ENCODE data around the gene NEK1. TPM values are rescaled to one million over a fixed set of nuclear protein-coding genes. Genes with fewer than 3 reads are reported as not detected.

Gene NEK1
- total RNA-seq, 4 donors from 2014 or later, result 6.0 to 11.1 (median 6.7) TPM

DNA sequence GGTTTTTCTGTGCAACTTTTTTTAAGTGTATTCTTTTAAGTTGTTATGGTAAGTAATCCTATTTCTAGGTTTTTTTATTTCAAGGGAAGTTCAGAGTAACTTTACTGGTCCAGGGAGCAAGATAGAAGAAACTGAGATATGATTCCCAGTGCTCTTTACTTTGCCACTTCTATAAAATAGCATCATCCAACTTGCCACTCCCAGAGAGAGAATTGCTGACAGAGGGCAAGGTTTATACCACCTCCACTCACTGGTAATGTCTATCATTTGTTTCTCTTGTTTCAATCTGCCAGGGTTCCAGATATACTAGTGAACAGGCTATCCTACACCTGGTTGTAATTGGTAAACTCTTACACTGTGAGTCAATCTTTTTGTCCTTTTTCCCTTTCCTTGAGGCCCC is 4.5 kb upstream of the NEK1 start:
- Histone ChIP-seq H3K27ac (no peak overlapping the region), H3K4me1 (peaks cover 30% of the 10 kb centered on the region), H3K4me3 (no peak overlapping the region), H3K9me3 (no peaks in the 10 kb centered on the region), H3K36me3 (no peaks in the 10 kb centered on the region), H3K27me3 (no peaks in the 10 kb centered on the region)
- no peak for DNase-seq (ENCODE audit: low spot score in 2 of 2)
- TF ChIP-seq EP300 (IDR thresholded peaks at IDR 0.05), result no peak
- TF ChIP-seq, protein P1, sequence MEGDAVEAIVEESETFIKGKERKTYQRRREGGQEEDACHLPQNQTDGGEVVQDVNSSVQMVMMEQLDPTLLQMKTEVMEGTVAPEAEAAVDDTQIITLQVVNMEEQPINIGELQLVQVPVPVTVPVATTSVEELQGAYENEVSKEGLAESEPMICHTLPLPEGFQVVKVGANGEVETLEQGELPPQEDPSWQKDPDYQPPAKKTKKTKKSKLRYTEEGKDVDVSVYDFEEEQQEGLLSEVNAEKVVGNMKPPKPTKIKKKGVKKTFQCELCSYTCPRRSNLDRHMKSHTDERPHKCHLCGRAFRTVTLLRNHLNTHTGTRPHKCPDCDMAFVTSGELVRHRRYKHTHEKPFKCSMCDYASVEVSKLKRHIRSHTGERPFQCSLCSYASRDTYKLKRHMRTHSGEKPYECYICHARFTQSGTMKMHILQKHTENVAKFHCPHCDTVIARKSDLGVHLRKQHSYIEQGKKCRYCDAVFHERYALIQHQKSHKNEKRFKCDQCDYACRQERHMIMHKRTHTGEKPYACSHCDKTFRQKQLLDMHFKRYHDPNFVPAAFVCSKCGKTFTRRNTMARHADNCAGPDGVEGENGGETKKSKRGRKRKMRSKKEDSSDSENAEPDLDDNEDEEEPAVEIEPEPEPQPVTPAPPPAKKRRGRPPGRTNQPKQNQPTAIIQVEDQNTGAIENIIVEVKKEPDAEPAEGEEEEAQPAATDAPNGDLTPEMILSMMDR (IDR thresholded peaks at IDR 0.05), result no peak

DNA sequence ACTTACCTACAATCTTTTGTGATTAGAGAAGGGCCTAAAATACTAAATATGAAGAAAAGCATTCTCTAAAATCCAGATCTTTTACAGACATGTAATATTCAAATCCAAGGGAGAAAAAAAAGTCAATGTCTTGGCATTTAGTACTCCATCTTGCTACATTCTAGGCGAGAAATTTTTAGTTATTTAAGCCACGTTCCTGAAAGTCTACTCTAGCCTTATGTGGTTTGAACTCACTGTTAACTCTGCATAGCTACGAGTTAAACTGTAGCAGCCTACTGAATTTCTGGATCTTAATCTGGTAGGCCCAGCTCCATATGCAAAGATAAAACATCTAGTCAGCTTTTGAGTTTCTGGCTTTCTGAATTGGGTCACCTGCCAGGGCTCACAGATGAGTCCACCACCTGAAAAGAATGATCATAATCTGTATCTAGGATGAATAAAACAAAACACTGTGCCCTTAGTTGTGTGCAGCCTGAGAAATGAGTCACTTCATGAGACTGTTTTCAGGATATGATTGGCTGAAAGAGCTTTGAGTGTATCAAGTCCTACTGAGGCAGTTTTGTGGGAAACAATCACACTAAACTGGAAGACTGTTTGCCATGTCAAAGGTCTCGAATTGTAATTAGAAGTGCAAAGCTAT is 3.2 kb upstream of the NEK1 start:
- 69% methylated on average over 4 of the region's 4 CpGs for WGBS
- H3K4me3 ChIP-seq, result no peak overlapping the region

DNA sequence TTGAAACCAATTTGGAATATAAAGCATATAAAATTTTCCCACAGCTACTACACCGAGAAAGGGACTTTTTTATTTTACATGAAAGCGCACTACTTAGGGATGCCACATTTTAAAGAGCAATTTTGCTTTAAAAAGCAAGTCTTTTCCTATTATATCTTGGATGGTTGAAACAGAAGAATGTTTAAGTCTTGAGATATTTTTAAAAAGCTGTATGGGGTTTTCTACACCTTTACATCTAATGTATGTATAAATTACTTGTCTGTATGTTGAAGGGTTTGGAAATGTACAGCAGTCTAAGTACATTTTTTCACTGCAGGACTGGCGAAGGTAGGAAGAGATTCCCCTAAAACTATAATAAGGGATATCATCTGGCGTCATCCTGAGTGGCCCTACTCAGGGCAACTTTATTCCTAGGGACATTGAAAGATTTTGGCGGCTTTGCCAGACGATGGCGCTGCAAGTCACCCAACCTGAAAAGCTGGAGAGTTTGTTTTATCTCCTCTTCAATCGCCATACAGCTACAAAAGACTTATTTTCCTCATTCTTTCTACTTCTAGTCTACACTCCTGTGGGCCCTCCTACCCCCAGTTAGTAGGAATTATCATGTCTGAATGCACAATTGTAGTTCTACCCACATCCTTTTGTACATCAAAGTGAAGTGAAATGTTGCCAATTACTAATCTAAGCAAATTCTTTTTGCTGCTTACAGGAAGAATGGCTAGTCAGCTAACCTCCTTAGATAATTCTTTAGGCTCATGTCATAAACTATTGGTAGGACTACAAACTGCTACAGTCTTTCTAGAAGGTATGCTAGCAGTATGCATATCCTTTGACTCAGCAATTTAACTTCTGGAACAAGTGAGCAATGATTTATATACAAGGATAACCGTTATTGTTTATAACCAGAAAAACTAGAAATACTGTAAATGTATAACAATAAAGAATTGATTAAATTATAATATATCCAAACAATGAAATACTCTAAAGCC is 782 bp upstream of the NEK1 start:
- Histone ChIP-seq H3K27ac (peak overlapping the region; percentile 97), H3K9me3 (no peaks in the 10 kb centered on the region), H3K4me3 (peak overlapping the region; percentile 73), H3K4me1 (peaks cover 20% of the 10 kb centered on the region), H3K27me3 (no peaks in the 10 kb centered on the region), H3K36me3 (no peaks in the 10 kb centered on the region)
- DNase-seq (ENCODE audit: low spot score in 2 of 2), result peak in 1 of 2 donors; percentile 78
- TF ChIP-seq POLR2A (IDR thresholded peaks at IDR 0.05), result no peak
- TF ChIP-seq, protein P1 (IDR thresholded peaks at IDR 0.05), result peak; percentile 53 to 55
- 5% methylated on average over 9 of the region's 9 CpGs for WGBS

More for the DNA sequence above, 3.2 kb upstream of the NEK1 start:
- no peaks in the 10 kb centered on the region for H3K36me3 ChIP-seq
- no peaks in the 10 kb centered on the region for H3K27me3 ChIP-seq
- no peak overlapping the region for H3K27ac ChIP-seq
- no peaks in the 10 kb centered on the region for H3K9me3 ChIP-seq
- peaks cover 31% of the 10 kb centered on the region for H3K4me1 ChIP-seq
- no peak for TF ChIP-seq EP300 (IDR thresholded peaks at IDR 0.05)
- no peak for DNase-seq (ENCODE audit: low spot score in 2 of 2)

DNA sequence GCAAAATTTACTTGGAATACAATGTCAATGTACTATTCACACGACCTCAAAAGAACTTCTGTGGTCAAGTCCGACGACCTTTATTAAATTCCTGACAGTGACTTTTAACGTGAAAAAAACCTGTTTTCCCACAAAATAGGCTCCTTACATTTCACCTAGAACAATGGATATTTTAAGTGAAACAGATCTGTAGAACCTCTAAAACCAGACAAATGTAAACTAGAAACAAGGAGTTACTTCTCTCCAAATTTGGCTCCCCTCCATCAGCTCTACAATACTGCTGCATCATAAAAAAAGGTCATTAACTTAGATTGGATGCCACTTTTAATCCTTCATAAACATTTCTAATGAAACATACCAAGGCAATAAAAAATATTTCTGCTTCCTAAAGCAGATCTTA is 1.2 kb downstream of the NEK1 start:
- no peak for DNase-seq (ENCODE audit: low spot score in 2 of 2)
- Histone ChIP-seq H3K4me1 (peaks cover 20% of the 10 kb centered on the region), H3K27me3 (no peaks in the 10 kb centered on the region), H3K4me3 (peak overlapping the region; percentile 73), H3K27ac (no peak overlapping the region), H3K36me3 (no peaks in the 10 kb centered on the region), H3K9me3 (no peaks in the 10 kb centered on the region)
- TF ChIP-seq POLR2A (IDR thresholded peaks at IDR 0.05), result no peak
- no peak for TF ChIP-seq EP300 (IDR thresholded peaks at IDR 0.05)
- TF ChIP-seq, protein P1 (IDR thresholded peaks at IDR 0.05), result no peak
- TF ChIP-seq POLR2AphosphoS5 (IDR thresholded peaks at IDR 0.05), result no peak
- 43% methylated on average over 4 of the region's 4 CpGs for WGBS

DNA sequence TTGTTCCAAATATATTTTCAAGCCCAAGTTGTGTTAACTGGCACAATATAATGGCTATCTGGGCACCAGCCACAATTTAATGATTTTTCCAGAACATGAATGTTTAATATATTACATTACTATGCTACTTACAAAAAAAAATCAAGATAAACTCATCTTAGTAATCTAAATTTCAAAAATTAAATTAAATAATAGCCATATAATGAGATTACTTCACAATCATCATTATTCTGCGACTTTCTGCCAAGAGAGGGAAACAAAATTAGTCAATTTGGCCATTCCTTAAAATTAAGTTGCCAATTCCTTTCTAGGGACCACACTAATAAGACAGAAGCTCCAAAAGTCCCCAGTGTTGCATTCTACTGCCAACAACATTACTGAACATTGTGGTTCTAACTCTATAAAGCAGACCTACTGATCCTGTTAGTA is 7.5 kb downstream of the NEK1 start:
- no peaks in the 10 kb centered on the region for H3K27me3 ChIP-seq
- no peaks in the 10 kb centered on the region for H3K9me3 ChIP-seq
- no peak overlapping the region for H3K4me3 ChIP-seq
- peaks cover 12% of the 10 kb centered on the region for H3K36me3 ChIP-seq
- H3K27ac ChIP-seq, result no peak overlapping the region
- no peak for DNase-seq (ENCODE audit: low spot score in 2 of 2)
- WGBS, result 79% methylated on average over 1 of the region's 1 CpG
- peaks cover 4% of the 10 kb centered on the region for H3K4me1 ChIP-seq
- TF ChIP-seq POLR2AphosphoS5 (IDR thresholded peaks at IDR 0.05) (no peak), POLR2A (IDR thresholded peaks at IDR 0.05) (no peak), EP300 (IDR thresholded peaks at IDR 0.05) (no peak)
- TF ChIP-seq, protein P1 (IDR thresholded peaks at IDR 0.05), result no peak

All from suprapubic skin (tissue), 4 donors.